Muscle layer of duodenum (tissue), 2 donors: Measurements from ENCODE around the gene POU5F1.
"Not testable (repeated sequence)": the region's sequence is repeated elsewhere in the genome, so short reads cannot be mapped to it uniquely, and the experiment has no call there.

ENCODE experiments used
- H3K27ac ChIP-seq: one replicate; pipeline ENCODE4 v1.7.0; 2013; ENCODE audit warnings: mild to moderate bottlenecking, low read length
- H3K27me3 ChIP-seq: one replicate; pipeline ENCODE4 v1.7.0; 2013; ENCODE audit warnings: low read depth, mild to moderate bottlenecking, control low read depth, low read length
- H3K36me3 ChIP-seq, 2 donors: one replicate each; pipeline ENCODE4 v1.7.0; 2013; ENCODE audit warnings: low read length in 2 of 2, control low read depth in 1 of 2, mild to moderate bottlenecking in 1 of 2; ENCODE audit not compliant: insufficient read depth in 2 of 2, control insufficient read depth in 1 of 2
- H3K4me1 ChIP-seq, 2 donors: one replicate each; pipeline ENCODE4 v1.7.0; 2013; ENCODE audit warnings: low read length in 2 of 2, mild to moderate bottlenecking in 2 of 2, control low read depth in 1 of 2, moderate library complexity in 1 of 2; ENCODE audit not compliant: insufficient read depth in 2 of 2, control insufficient read depth in 1 of 2
- H3K4me3 ChIP-seq, 2 donors: one replicate each; pipeline ENCODE4 v1.7.0; 2013; ENCODE audit warnings: low read length in 2 of 2, low read depth in 1 of 2, mild to moderate bottlenecking in 1 of 2
- H3K9me3 ChIP-seq, 2 donors: one replicate each; pipeline ENCODE4 v1.7.0; 2013; ENCODE audit warnings: low read length in 2 of 2, control low read depth in 1 of 2, mild to moderate bottlenecking in 1 of 2; ENCODE audit not compliant: control insufficient read depth in 1 of 2
- donor health status: healthy.

POU5F1 gene

GRCh38 chr6:31187780-31188194 is 17.3 kb upstream of the POU5F1 start:
- H3K36me3 ChIP-seq: no peaks in the 10 kb centered on the region
- no peaks in the 10 kb centered on the region for H3K9me3 ChIP-seq
- H3K27me3 ChIP-seq: no peaks in the 10 kb centered on the region
- no peak overlapping the region for H3K4me3 ChIP-seq
- no peak overlapping the region for H3K27ac ChIP-seq
- H3K4me1 ChIP-seq: no peaks in the 10 kb centered on the region

GRCh38 chr6:31186052-31186734 is 15.7 kb upstream of the POU5F1 start:
- Histone ChIP-seq H3K9me3 (no peaks in the 10 kb centered on the region), H3K27me3 (no peaks in the 10 kb centered on the region), H3K4me1 (no peaks in the 10 kb centered on the region), H3K27ac (peak overlapping the region; percentile 85), H3K36me3 (no peaks in the 10 kb centered on the region), H3K4me3 (peak overlapping the region in 1 of 2 donors; percentile 39)

- H3K4me1 ChIP-seq: not testable (repeated sequence)
Observed at GRCh38 chr6:31185695-31186051, 15.2 kb upstream of the POU5F1 start.

GRCh38 chr6:31183859-31184258 is 13.4 kb upstream of the POU5F1 start:
- not testable (repeated sequence) for H3K36me3 ChIP-seq, H3K4me1 ChIP-seq, H3K27me3 ChIP-seq, H3K9me3 ChIP-seq, H3K4me3 ChIP-seq, H3K27ac ChIP-seq

More at GRCh38 chr6:31185695-31186051, 15.2 kb upstream of the POU5F1 start:
- Histone ChIP-seq H3K27ac (peak overlapping the region; percentile 85), H3K4me3 (peak overlapping the region in 1 of 2 donors; percentile 39)
- not testable (repeated sequence) for H3K36me3 ChIP-seq, H3K9me3 ChIP-seq, H3K27me3 ChIP-seq

GRCh38 chr6:31183287-31183686 is 12.8 kb upstream of the POU5F1 start:
- H3K36me3 ChIP-seq, H3K4me1 ChIP-seq, H3K27me3 ChIP-seq, H3K27ac ChIP-seq, H3K4me3 ChIP-seq, H3K9me3 ChIP-seq: not testable (repeated sequence)

GRCh38 chr6:31180500-31180899 is 10.0 kb upstream of the POU5F1 start:
- no peaks in the 10 kb centered on the region for H3K27me3 ChIP-seq
- peaks cover 0 to 9% of the 10 kb centered on the region in 2 donors for H3K36me3 ChIP-seq
- peak overlapping the region; percentile 30 to 58 for H3K4me3 ChIP-seq
- H3K4me1 ChIP-seq: no peaks in the 10 kb centered on the region
- H3K27ac ChIP-seq: peak overlapping the region; percentile 17
- H3K9me3 ChIP-seq: no peaks in the 10 kb centered on the region

GRCh38 chr6:31179896-31180295 is 9.4 kb upstream of the POU5F1 start:
- Histone ChIP-seq H3K4me1 (no peaks in the 10 kb centered on the region), H3K4me3 (peak overlapping the region; percentile 30 to 58)

GRCh38 chr6:31179042-31179386 is 8.5 kb upstream of the POU5F1 start:
- H3K27me3 ChIP-seq: no peaks in the 10 kb centered on the region
- H3K27ac ChIP-seq: no peak overlapping the region
- no peaks in the 10 kb centered on the region for H3K9me3 ChIP-seq
- no peaks in the 10 kb centered on the region for H3K4me1 ChIP-seq
- no peak overlapping the region for H3K4me3 ChIP-seq
- peaks cover 0 to 9% of the 10 kb centered on the region in 2 donors for H3K36me3 ChIP-seq

More at GRCh38 chr6:31179896-31180295, 9.4 kb upstream of the POU5F1 start:
- peaks cover 0 to 9% of the 10 kb centered on the region in 2 donors for H3K36me3 ChIP-seq
- H3K27ac ChIP-seq: peak overlapping the region; percentile 17
- H3K9me3 ChIP-seq: no peaks in the 10 kb centered on the region
- H3K27me3 ChIP-seq: no peaks in the 10 kb centered on the region

GRCh38 chr6:31178143-31179041 is 7.9 kb upstream of the POU5F1 start:
- no peaks in the 10 kb centered on the region for H3K9me3 ChIP-seq
- no peaks in the 10 kb centered on the region for H3K27me3 ChIP-seq
- H3K36me3 ChIP-seq: peaks cover 0 to 9% of the 10 kb centered on the region in 2 donors
- H3K27ac ChIP-seq: no peak overlapping the region
- H3K4me1 ChIP-seq: no peaks in the 10 kb centered on the region
- H3K4me3 ChIP-seq: no peak overlapping the region

GRCh38 chr6:31175971-31176370 is 5.5 kb upstream of the POU5F1 start:
- Histone ChIP-seq H3K27ac (no peak overlapping the region), H3K4me1 (no peaks in the 10 kb centered on the region), H3K9me3 (no peaks in the 10 kb centered on the region), H3K4me3 (no peak overlapping the region), H3K36me3 (peaks cover 0 to 9% of the 10 kb centered on the region in 2 donors), H3K27me3 (no peaks in the 10 kb centered on the region)

- no peak overlapping the region for H3K27ac ChIP-seq
- H3K4me1 ChIP-seq: no peaks in the 10 kb centered on the region
- H3K27me3 ChIP-seq: no peaks in the 10 kb centered on the region
- H3K36me3 ChIP-seq: peaks cover 0 to 9% of the 10 kb centered on the region in 2 donors
- H3K9me3 ChIP-seq: no peaks in the 10 kb centered on the region
- H3K4me3 ChIP-seq: no peak overlapping the region
Observed at GRCh38 chr6:31174378-31174777, 3.9 kb upstream of the POU5F1 start.
